Pancreas (tissue), 10 donors: Measurements from ENCODE around the gene ZNF594. TPM values are rescaled to one million over a fixed set of nuclear protein-coding genes. Genes with fewer than 3 reads are reported as not detected.
"Not testable (repeated sequence)": the region's sequence is repeated elsewhere in the genome, so short reads cannot be mapped to it uniquely, and the experiment has no call there.

Source experiments
- ATAC-seq, 4 donors: fragments of 200-7000 bp; cut with Tn5 transposase; one replicate each; pipeline versions ENCODE4 v1.8.0 to v1.9.1; 2020; ENCODE audit warnings: mild to moderate bottlenecking in 4 of 4, moderate library complexity in 4 of 4
- DNase-seq, 6 donors: peaks; one replicate each; pipeline ENCODE4 v3.0.0-alpha.2; 2020
- FAIRE-seq: peaks from 2 replicates; lab custom pipeline; 2012; peaks lifted over from hg19 to GRCh38; lab: Jason Lieb, UNC
- H3K27ac ChIP-seq, 4 donors: fragments of 200-600 bp; sonication (generic); 1 replicate in 3 of 4; 2 replicates in 1 of 4; pipeline versions ENCODE4 v1.5.0 to v1.8.0; 2020
- H3K27me3 ChIP-seq, 4 donors: fragments of 200-600 bp; one replicate each; pipeline ENCODE4 v1.8.0; 2021
- H3K36me3 ChIP-seq, 3 donors: fragments of 200-600 bp; sonication (generic) in 1 of 3; one replicate each; pipeline versions ENCODE4 v1.5.0 to v1.8.0; 2020 to 2021
- H3K4me1 ChIP-seq, 3 donors: fragments of 200-600 bp; one replicate each; pipeline ENCODE4 v1.8.0; 2021
- H3K4me3 ChIP-seq, 4 donors: fragments of 200-600 bp; sonication (generic) in 2 of 4; one replicate each; pipeline versions ENCODE4 v1.5.0 to v1.8.0; 2020 to 2021
- H3K9me3 ChIP-seq, 4 donors: fragments of 200-600 bp; one replicate each; pipeline ENCODE4 v1.8.0; 2021
- WGBS, 2 donors: extraction: QIAGEN DNeasy Blood & Tissue Kit; methylation state at CpG; one replicate each; pipeline ENCODE4 v1.1.7; 2013; 5-methylcytosine and 5-hydroxymethylcytosine counted together
- intact Hi-C, 3 donors: fragments of 100-400 bp; cut with DNase I; formaldehyde crosslinking; loops; one replicate each; pipeline versions ENCODE4 v1.11.1 to v1.14.2; 2022
- polyA plus RNA-seq, 2 donors: library from polyadenylated mRNA; stranded (reverse); fragments of 200-250 nt; gene quantifications; one replicate each; pipeline ENCODE4 v1.2.3, GENCODE V29; 2013
- total RNA-seq, 6 donors: library from RNA; stranded (reverse); fragmentation: NEBNext Ultra II Directional in 4 of 6; extraction: Animal tissue kit (Norgen Biotek cat#: 25700) in 4 of 6; gene quantifications; one replicate each; pipeline versions ENCODE4 v1.2.1 to v1.2.4, GENCODE V29; 2021 to 2023
- TF ChIP-seq, protein P1 (sequence below), 4 donors: fragments of 200-600 bp; sonication (generic) in 3 of 4; IDR thresholded peaks; one replicate each; pipeline versions ENCODE4 v1.5.0 to v1.8.0; 2021; ENCODE audit warnings: antibody characterized with exemption in 4 of 4
- donor health status: healthy with polysubstance abuse.
- donor health status: DM: no; HTN: no; CAD: no; lungs with moderate emphysema.
- donor health status: DM: no; HTN: no; CAD: no.
- donor health status: control.
- donor health status: control.
- donor health status: Bipolar disorder and iron deficiency.
- donor health status: DM: yes; HTN: yes; CAD: no.
- donor health status: DM: no; HTN: no; CAD: no.
- donor health status: DM: no; HTN: no; CAD: no.
- donor health status: DM: yes; HTN: yes; CAD: no.

Gene ZNF594
- total and polyA plus RNA-seq, 8 donors = 2.0 to 6.9 (median 3.0) TPM

DNA sequence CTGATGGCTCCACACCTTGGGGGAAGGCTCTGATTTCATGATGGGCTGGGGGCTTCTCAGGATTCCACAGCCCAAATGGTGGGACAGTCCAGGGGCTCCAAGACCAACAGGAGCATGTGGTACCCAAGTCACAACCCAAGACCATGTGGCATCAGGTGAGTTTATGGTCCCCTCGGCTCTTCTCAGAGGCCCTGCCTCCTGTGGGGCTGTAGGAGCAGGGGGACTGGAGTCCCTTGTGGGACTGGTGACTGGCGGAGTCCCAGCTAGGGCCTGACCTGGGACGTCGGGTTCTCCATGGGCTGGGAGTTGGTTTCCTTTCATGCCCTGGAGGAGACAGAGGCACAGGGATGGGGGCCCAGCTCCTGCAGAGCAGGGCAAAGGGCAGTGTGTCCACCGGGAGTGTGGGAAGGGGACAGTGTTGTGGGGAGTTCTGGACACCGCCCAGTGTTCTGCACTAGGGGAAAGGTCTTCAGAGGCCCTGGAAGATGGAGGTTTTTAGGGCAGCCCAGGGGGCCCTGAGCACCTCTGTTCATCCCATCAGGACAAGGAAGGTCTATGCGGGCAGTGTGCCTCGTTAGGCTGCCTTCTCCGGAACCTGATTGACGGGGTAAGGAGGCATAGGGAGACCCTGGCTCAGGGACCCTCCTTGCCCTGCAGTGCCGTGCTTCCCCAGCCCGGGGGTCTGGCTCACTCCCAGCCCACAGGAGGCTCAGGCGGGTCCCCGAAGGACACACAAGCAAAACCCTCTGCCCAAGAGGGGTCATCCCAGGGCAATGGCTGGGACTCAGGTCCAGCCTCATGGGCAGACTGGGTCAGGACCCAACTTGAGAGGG lies 54.9 kb downstream of the ZNF594 start:
- H3K36me3 ChIP-seq, intact Hi-C loops, ATAC-seq, H3K27ac ChIP-seq, H3K4me1 ChIP-seq, FAIRE-seq, DNase-seq, H3K27me3 ChIP-seq, H3K9me3 ChIP-seq, H3K4me3 ChIP-seq: not testable (repeated sequence)
- 74 to 79% methylated on average over 14 of the region's 14 CpGs for WGBS, 2 donors

DNA sequence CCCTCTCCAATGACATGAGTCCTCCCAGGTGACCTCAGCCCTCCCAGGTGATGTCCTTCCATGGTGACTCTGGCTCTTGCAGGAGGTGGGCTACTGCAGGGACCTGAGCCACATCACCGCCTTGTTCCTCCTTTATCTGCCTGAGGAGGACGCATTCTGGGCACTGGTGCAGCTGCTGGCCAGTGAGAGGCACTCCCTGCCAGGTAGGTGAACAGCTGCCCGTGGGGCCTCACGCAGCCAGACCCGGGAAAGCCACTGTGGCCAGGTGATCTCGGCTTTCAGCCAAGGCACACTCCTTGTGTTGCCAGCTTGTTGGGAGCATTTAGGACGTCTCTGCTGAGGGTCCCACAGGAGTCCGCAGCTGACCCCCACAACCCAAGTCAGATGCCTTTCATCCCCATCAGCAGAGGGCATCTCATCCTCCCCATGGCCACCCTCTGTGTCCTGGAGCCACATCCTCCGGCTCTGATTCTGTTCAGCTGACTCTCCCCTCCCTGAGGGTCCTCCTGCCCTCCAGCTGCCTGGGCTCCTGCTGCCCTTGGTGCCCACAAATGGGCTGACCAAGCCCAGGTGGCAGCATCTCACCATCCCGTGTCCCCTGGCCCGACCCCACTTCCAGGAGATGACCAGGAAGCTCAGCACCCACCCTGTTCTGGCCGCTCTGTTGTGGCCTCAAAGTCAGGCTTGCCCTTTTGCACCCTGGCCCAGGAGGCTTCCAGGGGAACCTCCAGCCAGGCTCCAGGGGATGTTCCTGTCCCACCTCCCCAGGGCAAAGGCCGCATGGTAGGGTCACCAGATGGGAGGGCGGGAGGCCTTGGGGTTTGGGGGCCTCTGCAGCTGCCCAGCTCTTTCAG lies 55.7 kb downstream of the ZNF594 start:
- Histone ChIP-seq H3K27me3 (no peaks in the 10 kb centered on the region), H3K27ac (no peak overlapping the region), H3K4me1 (no peaks in the 10 kb centered on the region), H3K36me3 (no peaks in the 10 kb centered on the region), H3K4me3 (no peak overlapping the region), H3K9me3 (no peaks in the 10 kb centered on the region)
- 71 to 73% methylated on average over 14 of the region's 14 CpGs for WGBS, 2 donors
- intact Hi-C loops = no loop called here
- no peak for DNase-seq
- no peak for ATAC-seq
- TF ChIP-seq, protein P1, sequence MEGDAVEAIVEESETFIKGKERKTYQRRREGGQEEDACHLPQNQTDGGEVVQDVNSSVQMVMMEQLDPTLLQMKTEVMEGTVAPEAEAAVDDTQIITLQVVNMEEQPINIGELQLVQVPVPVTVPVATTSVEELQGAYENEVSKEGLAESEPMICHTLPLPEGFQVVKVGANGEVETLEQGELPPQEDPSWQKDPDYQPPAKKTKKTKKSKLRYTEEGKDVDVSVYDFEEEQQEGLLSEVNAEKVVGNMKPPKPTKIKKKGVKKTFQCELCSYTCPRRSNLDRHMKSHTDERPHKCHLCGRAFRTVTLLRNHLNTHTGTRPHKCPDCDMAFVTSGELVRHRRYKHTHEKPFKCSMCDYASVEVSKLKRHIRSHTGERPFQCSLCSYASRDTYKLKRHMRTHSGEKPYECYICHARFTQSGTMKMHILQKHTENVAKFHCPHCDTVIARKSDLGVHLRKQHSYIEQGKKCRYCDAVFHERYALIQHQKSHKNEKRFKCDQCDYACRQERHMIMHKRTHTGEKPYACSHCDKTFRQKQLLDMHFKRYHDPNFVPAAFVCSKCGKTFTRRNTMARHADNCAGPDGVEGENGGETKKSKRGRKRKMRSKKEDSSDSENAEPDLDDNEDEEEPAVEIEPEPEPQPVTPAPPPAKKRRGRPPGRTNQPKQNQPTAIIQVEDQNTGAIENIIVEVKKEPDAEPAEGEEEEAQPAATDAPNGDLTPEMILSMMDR (IDR thresholded peaks at IDR 0.05) = no peak
- no peak for FAIRE-seq

DNA sequence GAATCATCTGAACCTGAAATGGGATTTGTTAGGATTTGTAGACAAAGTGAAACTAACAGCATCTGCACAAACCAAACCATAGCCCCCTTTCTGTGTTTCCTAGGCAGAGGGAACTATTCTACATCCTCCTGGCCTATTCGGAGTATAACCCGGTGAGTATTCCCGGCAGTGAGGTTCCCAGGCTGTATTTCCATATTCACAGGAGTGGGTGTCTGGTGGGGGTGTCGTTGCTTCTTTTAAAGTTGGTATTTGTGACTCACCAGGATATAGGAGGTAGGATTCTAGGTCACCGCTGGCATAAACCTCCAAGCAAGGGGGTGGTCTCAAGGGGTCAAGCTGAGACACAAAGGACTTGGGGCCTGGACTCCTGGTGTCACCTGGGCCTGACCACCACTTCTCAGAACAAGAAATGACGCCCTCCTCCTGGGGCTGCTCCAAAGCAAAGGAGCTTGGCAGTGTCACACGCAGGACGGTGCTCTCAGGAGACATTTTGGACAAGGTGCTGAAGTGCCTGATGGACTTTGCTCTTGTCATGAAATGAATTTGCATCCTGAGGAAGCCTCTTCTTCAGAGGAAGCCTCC lies 56.4 kb downstream of the ZNF594 start:
- H3K9me3 ChIP-seq, H3K4me1 ChIP-seq, H3K27me3 ChIP-seq, FAIRE-seq, H3K36me3 ChIP-seq, DNase-seq, ATAC-seq, intact Hi-C loops, H3K27ac ChIP-seq, H3K4me3 ChIP-seq: not testable (repeated sequence)
- 59 to 74% methylated on average over 8 of the region's 8 CpGs for WGBS, 2 donors

DNA sequence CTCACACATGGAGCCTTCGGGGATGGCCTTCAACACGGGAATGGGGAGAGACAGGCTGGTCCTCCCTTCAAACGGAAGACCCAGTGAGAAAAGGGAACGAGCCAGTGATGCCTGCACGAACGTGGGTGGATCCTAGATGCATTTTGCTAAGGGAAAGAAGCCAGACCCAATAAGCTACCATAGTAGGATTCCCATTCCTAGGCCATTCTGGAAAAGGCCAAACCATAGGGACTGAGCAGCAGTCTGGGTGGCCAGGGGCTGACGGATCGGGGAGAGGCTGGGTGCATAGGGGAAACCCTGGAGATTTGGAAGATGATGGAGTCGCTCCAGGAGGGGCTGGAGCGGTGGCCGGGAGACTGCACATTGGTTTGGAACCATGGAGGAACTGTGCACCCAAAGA lies 57.1 kb downstream of the ZNF594 start:
- ATAC-seq, FAIRE-seq, H3K27ac ChIP-seq, H3K4me1 ChIP-seq, H3K4me3 ChIP-seq, DNase-seq, H3K27me3 ChIP-seq, intact Hi-C loops, H3K9me3 ChIP-seq, H3K36me3 ChIP-seq: not testable (repeated sequence)
- 68 to 77% methylated on average over 11 of the region's 11 CpGs for WGBS, 2 donors

DNA sequence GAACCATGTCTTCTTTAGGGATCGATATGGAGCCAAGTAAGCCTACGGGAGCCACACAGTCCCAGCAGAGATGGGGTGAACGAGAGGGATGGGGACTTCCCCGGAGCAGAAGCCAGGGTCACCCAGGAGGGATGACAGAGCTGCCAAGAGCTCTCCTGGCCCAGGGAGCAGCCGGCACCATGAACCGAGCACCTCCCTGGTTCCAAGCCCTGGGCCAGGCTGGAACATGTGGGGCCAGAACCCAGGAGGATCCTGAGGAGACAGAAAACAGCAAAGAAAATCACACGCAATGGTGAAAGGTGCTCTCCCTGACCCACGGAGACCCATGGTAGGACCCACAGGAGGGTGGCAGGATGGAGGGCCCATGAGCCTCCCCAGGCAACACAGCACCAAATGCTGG lies 57.7 kb downstream of the ZNF594 start:
- H3K27me3 ChIP-seq, intact Hi-C loops, FAIRE-seq, H3K36me3 ChIP-seq, H3K9me3 ChIP-seq, H3K27ac ChIP-seq, H3K4me1 ChIP-seq, H3K4me3 ChIP-seq, DNase-seq, ATAC-seq: not testable (repeated sequence)
- 73 to 80% methylated on average over 8 of the region's 8 CpGs for WGBS, 2 donors

DNA sequence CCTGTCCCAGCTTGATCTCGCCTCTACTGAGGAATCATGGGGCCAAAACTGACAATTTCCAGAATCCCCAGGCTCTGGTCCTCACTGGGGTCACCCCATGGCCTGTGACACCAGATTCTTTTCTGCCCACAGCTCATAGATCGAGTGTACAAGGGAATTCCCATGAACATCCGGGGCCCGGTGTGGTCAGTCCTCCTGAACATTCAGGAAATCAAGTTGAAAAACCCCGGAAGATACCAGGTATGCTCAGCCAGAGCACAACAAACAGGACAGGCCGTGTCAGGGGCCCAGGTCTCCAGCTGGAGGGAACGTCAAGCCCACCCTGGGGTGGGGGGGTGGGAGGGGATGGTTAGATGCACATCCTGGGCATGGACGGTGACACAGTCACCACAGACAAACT lies 58.4 kb downstream of the ZNF594 start:
- intact Hi-C loops = no loop called here

DNA sequence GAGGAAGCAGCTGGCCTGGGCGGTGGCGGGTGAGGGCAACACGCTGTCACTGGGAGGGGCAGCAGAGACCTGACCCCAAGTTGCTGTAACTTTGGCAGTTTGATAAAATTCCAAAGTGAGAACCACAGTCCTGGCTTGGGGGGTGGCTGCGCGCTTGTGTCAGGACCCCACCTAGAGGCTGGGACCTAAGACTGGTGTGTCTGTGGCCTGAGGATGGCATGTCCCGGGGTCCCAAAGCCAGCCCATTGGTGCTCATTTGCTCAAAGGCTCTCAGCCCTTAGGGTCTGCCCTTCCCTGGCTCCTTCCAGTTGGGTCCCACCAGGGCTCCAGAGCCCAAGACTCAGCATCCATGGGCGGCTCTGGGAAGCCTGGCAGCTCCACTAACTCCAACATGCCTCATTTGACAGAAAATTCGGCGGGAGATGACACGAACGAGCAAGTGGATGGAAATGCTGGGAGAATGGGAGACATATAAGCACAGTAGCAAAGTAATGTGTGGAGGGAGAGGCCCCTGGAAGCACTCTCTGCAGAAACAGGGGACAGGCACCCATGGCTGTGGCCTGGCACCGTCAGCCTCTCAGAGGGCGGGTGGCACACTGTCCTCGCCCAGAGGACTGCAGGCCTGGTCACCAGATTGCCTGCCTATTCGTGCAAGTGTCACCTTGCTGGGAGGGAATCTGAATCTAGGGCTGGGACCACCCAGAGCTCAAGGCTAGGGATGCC lies 59.0 kb downstream of the ZNF594 start:
- H3K27me3 ChIP-seq, H3K27ac ChIP-seq, intact Hi-C loops, ATAC-seq, H3K4me3 ChIP-seq, H3K36me3 ChIP-seq, DNase-seq, H3K9me3 ChIP-seq, H3K4me1 ChIP-seq, FAIRE-seq: not testable (repeated sequence)
- 85 to 86% methylated on average over 15 of the region's 15 CpGs for whole genome bisulfite sequencing, 2 donors

More for the DNA sequence above, 58.4 kb downstream of the ZNF594 start:
- Histone ChIP-seq H3K9me3 (no peaks in the 10 kb centered on the region), H3K36me3 (no peaks in the 10 kb centered on the region), H3K4me1 (no peaks in the 10 kb centered on the region), H3K27me3 (no peaks in the 10 kb centered on the region), H3K27ac (no peak overlapping the region), H3K4me3 (no peak overlapping the region)
- no peak for ATAC-seq
- no peak for FAIRE-seq
- WGBS, 2 donors = 64 to 75% methylated on average over 8 of the region's 8 CpGs
- no peak for DNase-seq
- TF ChIP-seq, protein P1 (IDR thresholded peaks at IDR 0.05) = no peak

DNA sequence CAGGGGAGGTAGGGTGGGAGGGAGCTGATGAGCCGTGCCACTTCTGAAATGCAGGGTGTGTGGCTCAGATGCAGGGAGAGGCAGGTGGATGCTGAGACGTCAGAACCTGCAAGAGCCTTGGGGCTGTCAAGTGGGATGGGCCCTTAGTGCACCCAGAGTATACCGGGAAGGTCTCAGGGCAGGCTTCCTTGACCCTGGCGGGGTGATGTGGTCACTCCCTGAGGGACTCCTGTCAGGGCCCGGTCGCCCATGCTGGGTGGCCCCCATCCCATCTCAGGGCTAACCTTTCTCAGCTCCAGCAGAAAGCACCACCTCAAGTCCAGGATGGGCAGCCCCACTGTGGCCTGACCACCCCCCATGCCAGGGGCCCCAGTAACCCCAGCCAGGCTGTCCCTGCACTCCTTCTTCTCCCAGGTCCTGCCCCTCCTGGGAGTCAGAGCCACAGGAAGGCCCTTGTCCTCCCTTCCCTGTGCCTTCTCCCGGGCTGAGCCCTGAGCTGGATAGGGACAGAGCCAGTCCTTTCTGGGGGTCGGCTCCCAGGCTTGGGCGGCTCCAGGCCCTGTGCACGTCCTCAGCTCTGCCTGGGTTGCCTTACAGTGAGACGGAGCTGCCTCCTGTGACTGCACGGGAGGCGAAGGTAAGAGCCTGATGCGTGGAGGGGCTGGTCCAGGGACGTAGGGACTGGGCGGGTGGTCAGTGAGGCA lies 59.7 kb downstream of the ZNF594 start:
- FAIRE-seq, intact Hi-C loops, H3K27me3 ChIP-seq, ATAC-seq, H3K36me3 ChIP-seq, H3K4me1 ChIP-seq, H3K4me3 ChIP-seq, H3K9me3 ChIP-seq, H3K27ac ChIP-seq: not testable (repeated sequence)
- 67 to 71% methylated on average over 16 of the region's 16 CpGs for WGBS, 2 donors
- DNase-seq = peak in 2 of 6 donors; percentile 41 to 44
